Jurkat, Clone E6-1 (cell line): Measurements from ENCODE around the gene OR13A1.
"Not testable (repeated sequence)": the region's sequence is repeated elsewhere in the genome, so short reads cannot be mapped to it uniquely, and the experiment has no call there.

Experiments
- DNase-seq: peaks from one replicate; pipeline ENCODE4 v3.0.0-alpha.2; 2011; ENCODE audit warnings: low read depth, low spot score
- H3K4me3 ChIP-seq: 2 replicates; pipeline ENCODE4 v1.5.1; 2011; ENCODE audit warnings: mild to moderate bottlenecking, low read length, control low read depth, moderate library complexity

The OR13A1 gene

DNA sequence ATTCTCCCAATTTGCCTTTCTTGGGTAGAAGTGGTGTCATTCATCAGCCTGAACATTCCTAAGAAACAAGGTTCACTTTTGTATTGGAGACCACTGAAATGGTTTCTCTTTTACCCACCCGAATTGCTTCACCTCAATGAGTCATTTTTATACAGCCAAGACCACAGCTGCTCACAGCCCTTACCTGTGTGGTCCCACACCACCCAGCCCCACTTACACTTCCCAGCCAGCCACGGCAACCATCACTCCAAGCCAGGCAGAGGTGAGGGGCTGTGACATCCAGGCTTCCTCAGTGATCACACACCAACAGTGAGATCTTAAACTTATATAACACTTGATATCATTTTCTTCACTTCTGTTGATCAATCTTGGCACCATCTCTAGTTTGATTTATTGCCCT, 20.7 kb downstream of the OR13A1 start:
- H3K4me3 ChIP-seq: no peak overlapping the region
- no peak for DNase-seq

DNA sequence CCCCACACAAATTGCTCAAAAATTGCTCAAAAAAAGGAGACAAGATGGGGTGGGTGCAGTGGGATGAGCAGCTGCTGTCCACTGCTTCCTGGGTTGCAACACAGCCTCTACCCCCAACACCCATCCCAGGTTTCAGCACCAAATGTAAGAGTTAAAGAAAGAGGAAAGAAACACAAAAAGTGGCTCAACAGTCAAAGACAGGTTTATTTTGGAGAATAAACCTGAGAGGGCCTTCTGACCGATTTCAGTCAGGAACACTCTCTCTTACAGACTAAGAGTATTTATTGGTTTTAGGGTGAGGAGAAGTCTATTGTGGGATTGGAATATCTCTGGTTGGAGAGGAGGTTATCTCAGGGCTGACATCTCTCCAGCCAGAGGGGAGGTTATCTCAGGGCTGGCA, 28.4 kb downstream of the OR13A1 start:
- no peak for DNase-seq
- no peak overlapping the region for H3K4me3 ChIP-seq

DNA sequence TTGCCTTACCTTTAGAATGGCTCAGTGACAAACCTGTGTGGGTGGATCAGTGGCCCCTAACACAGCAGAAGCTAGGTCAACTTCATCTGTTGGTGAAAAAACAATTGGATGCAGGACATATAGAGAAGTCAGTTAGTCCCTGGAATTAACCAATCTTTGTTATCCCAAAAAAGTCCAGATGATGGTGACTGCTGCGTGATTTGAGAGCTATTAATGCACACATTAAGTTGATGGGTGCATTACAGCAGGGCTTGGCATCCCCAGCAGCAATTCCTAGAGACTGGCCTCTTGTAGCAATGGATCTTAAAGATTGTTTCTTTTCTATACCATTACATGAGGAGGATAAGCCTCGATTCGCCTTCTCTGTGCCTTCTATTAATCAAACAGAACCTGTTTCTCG, 33.3 kb downstream of the OR13A1 start:
- DNase-seq: no peak
- H3K4me3 ChIP-seq: no peak overlapping the region

DNA sequence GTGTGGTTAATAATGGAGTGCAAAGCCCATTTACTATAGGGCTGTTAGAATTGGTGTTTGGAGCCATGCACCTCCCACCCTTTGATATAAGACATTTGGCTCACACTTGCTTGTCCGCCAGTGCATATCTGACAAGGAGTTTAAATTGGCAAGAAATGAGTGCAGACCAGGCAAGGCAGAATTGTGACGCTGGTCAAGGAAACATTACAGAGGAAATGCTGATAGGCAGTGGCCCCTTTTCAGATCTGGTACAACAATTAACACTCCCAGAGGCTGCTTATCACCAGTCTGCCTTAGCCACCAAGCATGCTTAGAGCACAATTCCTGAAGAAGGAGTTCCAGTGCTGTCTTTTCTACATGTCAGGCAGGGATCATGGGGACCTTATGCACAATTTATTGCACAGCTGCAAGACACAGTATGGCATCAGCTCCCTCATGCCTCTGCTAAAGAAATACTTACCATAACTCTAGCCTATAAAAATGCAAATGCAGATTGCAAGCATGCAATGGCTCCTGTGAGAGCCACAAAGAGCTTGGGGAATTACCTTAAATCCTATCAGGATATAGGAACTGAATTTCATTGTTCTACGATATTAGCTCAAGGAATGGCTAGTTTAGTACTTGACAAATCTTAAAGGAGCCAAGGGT, 35.2 kb downstream of the OR13A1 start:
- DNase-seq: no peak
- no peak overlapping the region for H3K4me3 ChIP-seq

DNA sequence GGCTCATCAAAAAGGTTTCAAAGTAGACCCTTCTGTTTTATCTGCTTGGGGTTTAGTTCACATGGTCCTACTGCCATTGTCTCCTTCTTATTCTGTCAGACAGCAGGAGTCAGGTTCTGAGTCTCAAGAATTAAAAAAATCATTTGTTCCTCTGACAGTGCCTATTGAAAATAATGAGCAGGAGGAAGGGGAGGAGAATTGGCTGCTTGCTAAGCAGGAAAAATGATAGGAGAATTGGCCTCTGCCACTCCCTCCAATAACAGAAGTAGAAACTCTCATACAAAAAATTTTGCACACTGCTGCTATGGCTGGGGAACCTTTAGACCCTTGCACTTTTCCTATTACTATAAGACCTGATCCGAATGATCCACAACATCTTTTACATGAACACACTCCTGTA, 35.7 kb downstream of the OR13A1 start:
- H3K4me3 ChIP-seq: no peak overlapping the region
- DNase-seq: no peak

DNA sequence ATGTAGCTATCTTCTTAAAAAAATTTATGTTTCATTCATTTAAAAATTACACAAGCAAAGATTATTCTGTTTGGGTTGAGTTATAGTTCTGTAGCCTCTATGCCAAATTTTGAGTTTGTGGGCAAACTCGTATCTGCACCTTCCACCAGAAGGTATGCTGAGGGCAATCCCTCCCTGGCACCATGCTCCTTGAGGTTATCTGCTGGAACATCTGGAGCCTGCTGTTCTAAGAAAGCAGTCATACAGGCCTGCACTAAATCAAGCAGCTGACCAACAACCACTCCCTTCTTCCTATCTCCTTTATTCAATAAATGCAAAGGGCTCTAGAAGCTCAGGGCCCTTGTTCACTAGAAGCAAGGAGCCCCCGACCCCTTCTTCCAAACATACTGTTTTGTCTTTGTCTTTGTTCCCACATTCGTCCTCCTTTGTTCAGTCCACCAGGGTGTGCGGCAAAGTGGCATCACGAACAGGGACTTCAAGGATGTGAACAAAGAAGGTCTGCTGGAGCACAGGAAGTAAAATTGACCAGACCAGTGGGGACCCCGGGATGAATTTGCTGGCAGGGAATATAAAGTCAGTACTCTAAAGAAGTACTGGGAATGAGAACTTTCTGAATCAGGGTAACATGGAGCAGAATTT, 36.4 kb downstream of the OR13A1 start:
- no peak overlapping the region for H3K4me3 ChIP-seq
- no peak for DNase-seq

DNA sequence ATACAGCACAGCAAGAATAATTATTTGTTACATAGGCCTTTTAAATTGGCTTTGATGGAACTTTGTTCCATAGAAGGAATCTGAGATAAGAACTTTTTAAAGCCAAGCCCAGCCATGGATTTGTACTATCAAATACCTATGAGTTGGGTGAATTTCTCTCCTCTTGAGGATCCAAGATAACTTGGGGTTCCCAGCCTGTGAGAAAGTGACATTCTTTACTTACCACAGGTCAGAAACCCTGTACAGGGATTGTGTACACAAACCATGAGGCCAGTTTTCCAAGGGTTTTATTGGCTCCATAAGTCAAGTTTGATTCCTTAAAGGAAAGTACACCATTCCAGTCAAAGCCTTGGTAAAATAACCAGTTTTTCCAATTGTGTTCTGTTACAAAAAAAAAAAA, 39.3 kb downstream of the OR13A1 start:
- not testable (repeated sequence) for H3K4me3 ChIP-seq, DNase-seq

DNA sequence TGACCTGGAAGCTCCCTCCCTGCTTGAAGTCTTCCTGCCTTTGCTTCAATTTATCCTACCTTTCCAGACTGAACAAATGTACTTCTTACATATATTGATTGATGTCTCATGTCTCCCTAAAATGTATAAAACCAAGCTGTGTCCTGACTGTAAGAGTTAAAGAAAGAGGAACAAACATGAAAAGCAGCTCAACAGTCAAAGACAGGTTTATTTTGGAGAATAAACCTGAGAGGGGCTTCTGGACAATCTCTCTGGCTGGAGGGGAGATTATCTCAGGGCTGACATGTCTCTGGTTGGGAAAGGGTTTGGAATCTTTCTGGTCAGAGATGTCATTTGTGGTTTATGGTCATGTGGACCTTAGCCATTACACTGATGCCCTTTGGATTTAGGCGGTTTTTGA, 41.0 kb downstream of the OR13A1 start:
- no peak overlapping the region for H3K4me3 ChIP-seq
- DNase-seq: no peak

DNA sequence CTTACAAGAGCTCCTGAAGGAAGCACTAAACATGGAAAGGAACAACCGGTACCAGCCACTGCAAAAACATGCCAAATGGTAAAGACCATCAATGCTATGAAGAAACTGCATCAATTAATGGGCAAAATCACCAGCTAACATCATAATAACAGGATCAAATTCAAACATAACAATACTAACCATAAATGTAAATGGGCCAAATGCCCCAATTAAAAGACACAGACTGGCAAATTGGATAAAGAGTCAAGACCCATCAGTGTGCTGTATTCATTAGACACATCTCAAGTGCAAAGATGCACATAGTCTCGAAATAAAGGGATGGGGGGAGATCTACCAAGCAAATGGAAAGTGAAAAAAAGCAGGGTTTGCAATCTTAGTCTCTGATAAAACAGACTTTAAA, 47.6 kb downstream of the OR13A1 start:
- DNase-seq, H3K4me3 ChIP-seq: not testable (repeated sequence)

DNA sequence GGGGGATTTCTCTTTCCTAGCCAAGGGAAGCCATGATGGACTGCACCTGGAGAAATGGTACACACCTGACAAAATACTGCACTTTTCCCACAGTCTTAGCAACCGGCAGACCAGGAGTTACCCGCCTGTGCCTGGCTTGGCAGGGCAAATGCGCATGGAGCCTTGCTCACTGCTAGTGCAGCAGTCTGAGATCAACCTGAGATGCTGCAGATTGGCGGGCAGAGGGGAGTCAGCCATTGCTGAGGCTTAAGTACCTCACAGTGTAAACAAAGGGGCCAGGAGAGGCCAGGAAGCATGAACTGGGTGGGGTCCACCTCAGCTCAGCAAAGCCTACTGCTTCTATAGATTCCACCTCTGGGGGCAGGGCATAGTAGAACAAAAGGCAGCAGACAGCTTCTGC, 49.4 kb downstream of the OR13A1 start:
- DNase-seq: no peak
- H3K4me3 ChIP-seq: no peak overlapping the region

DNA sequence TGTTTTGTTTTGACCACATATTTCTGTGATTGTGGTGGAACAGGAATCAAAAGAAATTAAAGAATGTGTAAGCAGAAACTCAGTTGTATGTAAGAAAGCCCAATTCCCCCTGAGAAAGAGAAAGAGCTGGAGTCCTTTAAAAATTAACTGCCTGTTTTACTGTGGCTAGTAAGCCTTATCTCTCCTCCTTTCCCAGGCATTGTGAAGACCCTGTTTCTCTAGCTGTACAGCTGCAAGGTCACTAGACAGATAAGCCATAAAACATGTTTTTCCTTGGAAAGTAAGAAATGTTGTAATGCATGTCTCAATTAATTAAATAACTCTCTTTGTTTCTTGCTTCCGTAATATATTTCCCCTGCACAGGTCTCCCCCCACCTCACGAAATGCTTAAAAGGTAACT, 53.5 kb downstream of the OR13A1 start:
- no peak overlapping the region for H3K4me3 ChIP-seq

DNA sequence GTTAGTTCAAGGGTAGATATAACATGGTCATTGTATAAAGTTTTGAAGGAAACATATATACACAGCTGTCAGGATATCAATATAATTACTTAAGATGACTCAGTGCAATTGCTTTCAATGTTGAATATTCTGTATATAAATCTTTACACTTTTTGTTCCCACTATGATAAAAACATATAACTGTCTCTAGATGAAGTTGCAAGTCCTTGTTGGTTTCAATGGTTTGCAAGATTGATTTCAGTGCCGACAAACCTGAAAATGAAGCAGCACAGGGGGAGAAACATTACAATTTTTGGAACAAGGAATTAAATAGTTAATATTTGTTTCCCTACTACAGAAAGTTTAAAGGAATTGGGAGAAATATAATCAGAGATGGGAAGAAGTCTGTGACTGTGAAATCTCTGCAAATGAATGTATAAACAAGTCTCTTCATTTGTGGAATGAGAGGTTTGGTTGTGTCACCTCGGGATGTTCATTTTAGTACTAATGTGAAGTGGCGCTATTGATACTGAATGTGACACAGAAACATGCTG, 54.1 kb downstream of the OR13A1 start:
- H3K4me3 ChIP-seq: no peak overlapping the region
- no peak for DNase-seq

More for the DNA sequence above, 53.5 kb downstream of the OR13A1 start:
- DNase-seq: no peak

DNA sequence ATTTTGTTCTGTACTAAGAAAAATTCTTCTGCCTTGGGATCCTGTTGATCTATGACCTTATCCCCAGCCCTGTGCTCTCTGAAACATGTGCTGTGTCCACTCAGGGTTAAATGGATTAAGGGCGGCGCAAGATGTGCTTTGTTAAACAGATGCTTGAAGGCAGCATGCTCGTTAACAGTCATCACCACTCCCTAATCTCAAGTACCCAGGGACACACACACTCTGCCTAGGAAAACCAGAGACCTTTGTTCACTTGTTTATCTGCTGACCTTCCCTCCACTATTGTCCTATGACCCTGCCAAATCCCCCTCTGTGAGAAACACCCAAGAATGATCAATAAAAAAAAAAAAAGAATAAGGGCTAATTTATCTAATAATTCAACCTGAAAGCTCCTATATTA, 54.8 kb downstream of the OR13A1 start:
- not testable (repeated sequence) for H3K4me3 ChIP-seq, DNase-seq

DNA sequence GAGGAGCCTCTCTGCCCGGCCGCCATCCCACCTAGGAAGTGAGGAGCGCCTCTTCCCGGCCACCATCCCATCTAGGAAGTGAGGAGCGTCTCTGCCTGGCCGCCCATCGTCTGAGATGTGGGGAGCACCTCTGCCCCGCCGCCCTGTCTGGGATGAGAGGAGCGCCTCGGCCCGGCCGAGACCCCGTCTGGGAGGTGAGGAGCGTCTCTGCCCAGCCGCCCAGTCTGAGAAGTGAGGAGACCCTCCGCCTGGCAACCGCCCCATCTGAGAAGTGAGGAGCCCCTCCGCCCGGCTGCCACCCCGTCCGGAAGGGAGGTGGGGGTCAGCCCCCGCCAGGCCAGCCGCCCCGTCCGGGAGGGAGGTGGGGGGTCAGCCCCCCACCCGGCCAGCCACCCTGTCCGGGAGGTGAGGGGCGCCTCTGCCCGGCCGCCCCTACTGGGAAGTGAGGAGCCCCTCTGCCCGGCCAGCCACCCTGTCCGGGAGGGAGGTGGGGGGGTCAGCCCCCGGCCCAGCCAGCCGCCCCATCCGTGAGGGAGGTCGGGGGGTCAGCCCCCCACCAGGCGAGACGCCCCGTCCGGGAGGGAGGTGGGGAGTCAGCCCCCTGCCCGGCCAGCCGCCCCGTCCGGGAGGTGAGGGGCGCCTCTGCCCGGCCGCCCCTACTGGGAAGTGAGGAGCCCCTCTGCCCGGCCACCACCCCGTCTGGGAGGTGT, 55.5 kb downstream of the OR13A1 start:
- H3K4me3 ChIP-seq, DNase-seq: not testable (repeated sequence)

DNA sequence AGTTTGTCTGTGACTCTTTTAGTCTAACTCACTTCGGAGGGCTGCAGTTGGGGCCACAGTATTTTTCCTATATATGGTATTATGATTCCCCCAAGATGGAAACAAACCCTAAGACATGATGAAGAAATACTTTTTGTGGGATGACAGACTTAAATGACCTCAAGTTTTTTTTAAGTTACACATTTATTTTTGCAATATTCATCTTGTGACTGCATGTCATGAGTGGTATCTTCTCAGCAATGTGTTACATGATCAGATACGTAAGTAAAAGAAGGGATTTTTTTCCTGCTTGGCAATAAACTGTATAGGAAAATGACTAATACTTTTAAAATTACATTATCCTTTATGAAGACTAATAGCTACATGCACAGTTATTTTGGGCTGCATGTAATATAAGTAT, 57.8 kb downstream of the OR13A1 start:
- H3K4me3 ChIP-seq: no peak overlapping the region
- no peak for DNase-seq

DNA sequence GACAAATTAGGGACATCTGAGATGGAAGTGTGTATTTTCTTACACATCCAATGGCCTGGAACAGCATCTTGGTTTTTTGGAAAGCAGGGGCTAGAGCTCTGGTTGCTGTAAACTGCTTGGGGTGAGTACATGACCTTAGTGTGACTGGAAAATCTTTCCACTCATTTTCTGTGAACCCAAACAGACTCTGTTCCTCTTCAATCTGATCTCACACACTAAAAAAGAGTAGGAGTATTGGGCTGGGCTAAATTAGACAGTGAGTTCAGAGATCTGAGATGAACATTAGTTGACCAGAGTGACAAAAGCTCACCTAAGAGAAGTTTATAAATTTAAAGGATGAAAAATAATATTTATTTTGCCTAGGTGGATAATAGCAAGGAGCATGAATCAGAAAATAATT, 59.2 kb downstream of the OR13A1 start:
- H3K4me3 ChIP-seq: no peak overlapping the region
- DNase-seq: no peak

DNA sequence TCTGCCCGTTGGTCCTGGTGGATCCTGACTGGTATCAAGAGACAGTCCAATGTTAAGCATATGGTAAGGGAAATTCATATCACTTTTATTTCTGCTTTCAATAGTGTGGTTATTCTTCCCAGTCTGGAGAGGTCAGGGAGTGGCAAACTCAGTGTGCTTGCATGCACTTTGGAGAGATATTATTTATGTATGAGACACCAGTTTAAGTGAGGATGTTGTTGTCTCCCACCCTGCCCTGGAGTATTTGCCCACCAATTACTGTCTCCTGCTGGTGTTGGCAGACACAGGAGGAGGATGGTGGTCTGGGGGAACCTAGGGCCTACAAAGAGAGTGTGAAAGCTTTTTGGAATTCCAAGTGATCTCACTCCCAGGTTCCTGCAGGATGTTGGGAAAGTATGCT, 59.7 kb downstream of the OR13A1 start:
- DNase-seq: no peak
- no peak overlapping the region for H3K4me3 ChIP-seq

DNA sequence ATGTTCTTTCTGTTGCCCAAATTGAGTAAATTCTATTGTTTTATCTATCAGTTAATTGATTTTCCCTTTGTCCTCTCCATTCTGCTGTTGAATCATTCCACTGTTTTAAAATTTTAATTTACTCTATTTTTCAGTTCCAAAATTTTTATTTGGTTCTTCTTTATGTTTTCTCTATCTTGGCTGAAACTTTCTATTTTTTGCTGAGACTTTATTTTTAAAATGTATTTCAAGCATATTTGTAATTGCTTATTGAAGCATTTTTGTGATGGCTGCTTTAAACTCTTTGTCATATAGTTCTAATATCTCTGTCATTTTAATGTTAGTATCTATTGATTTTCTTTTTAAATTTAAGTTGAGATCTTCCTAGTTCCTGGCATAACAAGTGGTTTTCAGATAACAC, 60.5 kb downstream of the OR13A1 start:
- DNase-seq: no peak
- no peak overlapping the region for H3K4me3 ChIP-seq

DNA sequence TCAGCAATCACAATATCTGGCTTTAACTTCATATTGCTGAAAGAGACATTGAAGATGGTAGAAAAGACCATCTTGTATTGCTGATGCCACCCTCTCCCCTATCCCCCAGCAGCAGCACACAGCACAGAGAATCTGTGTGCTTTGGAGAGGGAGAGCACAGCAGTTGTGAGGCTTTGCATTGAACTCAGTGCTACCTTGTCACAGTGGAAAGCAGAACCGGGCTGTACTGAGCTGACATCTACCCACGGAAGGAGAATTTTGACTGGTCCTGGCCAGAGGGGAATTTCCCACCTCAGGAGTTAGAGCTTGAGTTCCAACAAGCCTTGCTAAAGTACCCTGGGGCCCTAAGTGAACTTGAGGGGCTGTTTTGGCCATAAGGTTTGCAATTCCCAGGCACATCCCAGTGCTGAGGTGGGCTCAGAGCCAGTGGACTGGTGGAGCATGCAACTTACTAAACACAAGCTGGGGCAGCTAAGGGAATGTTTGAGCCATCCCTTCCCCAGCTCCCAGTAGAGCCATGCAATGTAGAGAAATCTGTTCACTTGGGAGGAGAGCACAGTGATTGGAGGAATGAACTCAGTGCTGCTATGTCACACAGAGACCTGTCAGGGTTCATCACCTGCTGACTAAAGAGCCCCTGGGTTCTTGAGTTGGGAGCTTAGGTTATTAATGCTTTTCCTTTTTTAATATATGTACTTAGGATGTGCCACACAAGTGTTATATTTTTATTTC, 62.1 kb downstream of the OR13A1 start:
- DNase-seq: no peak
- H3K4me3 ChIP-seq: no peak overlapping the region
